ENCODE data around the gene ERICH3. TPM values are rescaled to one million over a fixed set of nuclear protein-coding genes. Genes with fewer than 3 reads are reported as not detected.

The ERICH3 gene
- polyA plus RNA-seq (2013, experiment 1 of 2): 0.03 TPM
- 0.01 TPM for polyA plus RNA-seq (2013, experiment 2 of 2)

- H3K4me3 ChIP-seq (ENCODE audit: low read length in 2 of 2): peak within 1 kb of the TSS in 1 of 2 donors; percentile 78
- no peak for DNase-seq (ENCODE audit: low spot score)
These were observed at the start of gene ERICH3 for GRCh38 chr1:74673351-74674111. Gene ERICH3, minus strand, starts transcription at chr1:74673792. Its CDS starts 273 bp downstream, at chr1:74673519.

GRCh38 chr1:74717626-74718025 is 44.0 kb upstream of the ERICH3 start:
- Histone ChIP-seq H3K4me2 (ENCODE audit: insufficient read depth, low read length, poor library complexity, severe bottlenecking) (no peak overlapping the region), H2BK120ac (ENCODE audit: low read depth, low read length) (no peak overlapping the region), H3K14ac (ENCODE audit: low read length) (no peak overlapping the region), H3K4me1 (ENCODE audit: control insufficient read depth in 2 of 2, insufficient read depth in 1 of 2, low read depth in 1 of 2, low read length in 2 of 2) (peaks cover 0 to 3% of the 10 kb centered on the region in 2 donors), H3K23ac (ENCODE audit: low read depth, low read length, poor library complexity) (no peak overlapping the region), H2AK5ac (ENCODE audit: low read depth, low read length) (no peak overlapping the region), H2BK5ac (ENCODE audit: low read length) (no peak overlapping the region), H3K9ac (ENCODE audit: low read depth, low read length, poor library complexity) (no peak overlapping the region), H4K8ac (ENCODE audit: low read depth, low read length) (no peak overlapping the region), H4K91ac (ENCODE audit: low read depth, low read length, poor library complexity) (no peak overlapping the region), H2BK15ac (ENCODE audit: low read length) (no peak overlapping the region), H2BK12ac (ENCODE audit: low read length) (no peak overlapping the region), H3K79me1 (ENCODE audit: low read depth, low read length) (no peaks in the 10 kb centered on the region), H3K27me3 (ENCODE audit: control insufficient read depth in 3 of 3, insufficient read depth in 3 of 3, low read depth in 1 of 3, low read length in 3 of 3) (no peaks in the 10 kb centered on the region), H3K36me3 (replicated peaks in 1 of 2; ENCODE audit: control insufficient read depth in 2 of 2, insufficient read depth in 2 of 2, low read length in 2 of 2) (peaks cover 4 to 24% of the 10 kb centered on the region in 2 donors), H3K4ac (ENCODE audit: low read length) (no peak overlapping the region), H2AFZ (ENCODE audit: low read length) (no peak overlapping the region), H3K4me3 (ENCODE audit: low read length in 2 of 2) (no peak overlapping the region), H3K9me3 (replicated peaks in 1 of 2; ENCODE audit: control insufficient read depth in 2 of 2, insufficient read depth in 1 of 2, low read depth in 1 of 2, low read length in 2 of 2) (no peaks in the 10 kb centered on the region), H3K18ac (ENCODE audit: low read length) (no peak overlapping the region), H3K27ac (replicated peaks; ENCODE audit: low read length) (no peak overlapping the region)
- no CpG with 5 or more reads among the region's 2 CpGs for WGBS, 2 donors (ENCODE audit: extremely low coverage in 2 of 2, insufficient read length in 2 of 2, insufficient replicate concordance in 1 of 2)
- DNase-seq (ENCODE audit: low spot score): no peak

More at GRCh38 chr1:74673351-74674111, at the start of gene ERICH3:
- Histone ChIP-seq H3K79me1 (ENCODE audit: low read depth, low read length) (no peaks in the 10 kb centered on the region), H3K4ac (ENCODE audit: low read length) (no peak within 1 kb of the TSS), H3K36me3 (replicated peaks in 1 of 2; ENCODE audit: control insufficient read depth in 2 of 2, insufficient read depth in 2 of 2, low read length in 2 of 2) (no peaks in the 10 kb centered on the region), H3K4me1 (ENCODE audit: control insufficient read depth in 2 of 2, insufficient read depth in 1 of 2, low read depth in 1 of 2, low read length in 2 of 2) (peaks cover 0 to 3% of the 10 kb centered on the region in 2 donors), H2BK5ac (ENCODE audit: low read length) (no peak within 1 kb of the TSS), H4K8ac (ENCODE audit: low read depth, low read length) (no peak within 1 kb of the TSS), H3K27ac (replicated peaks; ENCODE audit: low read length) (no peak within 1 kb of the TSS), H4K91ac (ENCODE audit: low read depth, low read length, poor library complexity) (no peak within 1 kb of the TSS), H2BK120ac (ENCODE audit: low read depth, low read length) (no peak within 1 kb of the TSS), H2AFZ (ENCODE audit: low read length) (peak within 1 kb of the TSS; percentile 80), H2BK12ac (ENCODE audit: low read length) (peak within 1 kb of the TSS; percentile 14), H3K14ac (ENCODE audit: low read length) (no peak within 1 kb of the TSS), H3K23ac (ENCODE audit: low read depth, low read length, poor library complexity) (no peak within 1 kb of the TSS), H3K4me2 (ENCODE audit: insufficient read depth, low read length, poor library complexity, severe bottlenecking) (peak within 1 kb of the TSS; percentile 66), H2AK5ac (ENCODE audit: low read depth, low read length) (no peak within 1 kb of the TSS), H3K9me3 (replicated peaks in 1 of 2; ENCODE audit: control insufficient read depth in 2 of 2, insufficient read depth in 1 of 2, low read depth in 1 of 2, low read length in 2 of 2) (no peaks in the 10 kb centered on the region), H2BK15ac (ENCODE audit: low read length) (peak within 1 kb of the TSS; percentile 26), H3K9ac (ENCODE audit: low read depth, low read length, poor library complexity) (peak within 1 kb of the TSS; percentile 27), H3K18ac (ENCODE audit: low read length) (peak within 1 kb of the TSS; percentile 84), H3K27me3 (ENCODE audit: control insufficient read depth in 3 of 3, insufficient read depth in 3 of 3, low read depth in 1 of 3, low read length in 3 of 3) (no peaks in the 10 kb centered on the region)
- WGBS, 2 donors (ENCODE audit: extremely low coverage in 2 of 2, insufficient read length in 2 of 2, insufficient replicate concordance in 1 of 2): no CpG with 5 or more reads among the region's 44 CpGs

GRCh38 chr1:74716822-74717221 is 43.2 kb upstream of the ERICH3 start:
- WGBS, 2 donors (ENCODE audit: extremely low coverage in 2 of 2, insufficient read length in 2 of 2, insufficient replicate concordance in 1 of 2): no CpG with 5 or more reads among the region's 1 CpG
- peaks cover 0 to 3% of the 10 kb centered on the region in 2 donors for H3K4me1 ChIP-seq (ENCODE audit: control insufficient read depth in 2 of 2, insufficient read depth in 1 of 2, low read depth in 1 of 2, low read length in 2 of 2)
- no peak overlapping the region for H3K9ac ChIP-seq (ENCODE audit: low read depth, low read length, poor library complexity)
- no peak overlapping the region for H2BK120ac ChIP-seq (ENCODE audit: low read depth, low read length)
- no peak overlapping the region for H2BK12ac ChIP-seq (ENCODE audit: low read length)
- H3K4ac ChIP-seq (ENCODE audit: low read length): no peak overlapping the region
- H3K14ac ChIP-seq (ENCODE audit: low read length): no peak overlapping the region
- H3K36me3 ChIP-seq (replicated peaks in 1 of 2; ENCODE audit: control insufficient read depth in 2 of 2, insufficient read depth in 2 of 2, low read length in 2 of 2): peaks cover 0 to 18% of the 10 kb centered on the region in 2 donors
- H4K91ac ChIP-seq (ENCODE audit: low read depth, low read length, poor library complexity): no peak overlapping the region
- no peaks in the 10 kb centered on the region for H3K27me3 ChIP-seq (ENCODE audit: control insufficient read depth in 3 of 3, insufficient read depth in 3 of 3, low read depth in 1 of 3, low read length in 3 of 3)
- H3K4me2 ChIP-seq (ENCODE audit: insufficient read depth, low read length, poor library complexity, severe bottlenecking): no peak overlapping the region
- DNase-seq (ENCODE audit: low spot score): no peak
- no peaks in the 10 kb centered on the region for H3K9me3 ChIP-seq (replicated peaks in 1 of 2; ENCODE audit: control insufficient read depth in 2 of 2, insufficient read depth in 1 of 2, low read depth in 1 of 2, low read length in 2 of 2)
- no peaks in the 10 kb centered on the region for H3K79me1 ChIP-seq (ENCODE audit: low read depth, low read length)
- no peak overlapping the region for H3K23ac ChIP-seq (ENCODE audit: low read depth, low read length, poor library complexity)
- no peak overlapping the region for H4K8ac ChIP-seq (ENCODE audit: low read depth, low read length)
- H3K27ac ChIP-seq (replicated peaks; ENCODE audit: low read length): no peak overlapping the region
- H2BK5ac ChIP-seq (ENCODE audit: low read length): no peak overlapping the region
- no peak overlapping the region for H3K4me3 ChIP-seq (ENCODE audit: low read length in 2 of 2)
- no peak overlapping the region for H2AK5ac ChIP-seq (ENCODE audit: low read depth, low read length)
- H2AFZ ChIP-seq (ENCODE audit: low read length): no peak overlapping the region
- H3K18ac ChIP-seq (ENCODE audit: low read length): no peak overlapping the region
- no peak overlapping the region for H2BK15ac ChIP-seq (ENCODE audit: low read length)

GRCh38 chr1:74715806-74716205 is 42.2 kb upstream of the ERICH3 start:
- Histone ChIP-seq H2BK15ac (ENCODE audit: low read length) (no peak overlapping the region), H2BK120ac (ENCODE audit: low read depth, low read length) (no peak overlapping the region), H2AK5ac (ENCODE audit: low read depth, low read length) (no peak overlapping the region), H3K4me3 (ENCODE audit: low read length in 2 of 2) (no peak overlapping the region), H3K4me1 (ENCODE audit: control insufficient read depth in 2 of 2, insufficient read depth in 1 of 2, low read depth in 1 of 2, low read length in 2 of 2) (peaks cover 0 to 3% of the 10 kb centered on the region in 2 donors), H3K27me3 (ENCODE audit: control insufficient read depth in 3 of 3, insufficient read depth in 3 of 3, low read depth in 1 of 3, low read length in 3 of 3) (no peaks in the 10 kb centered on the region), H3K9ac (ENCODE audit: low read depth, low read length, poor library complexity) (no peak overlapping the region), H3K36me3 (replicated peaks in 1 of 2; ENCODE audit: control insufficient read depth in 2 of 2, insufficient read depth in 2 of 2, low read length in 2 of 2) (peaks cover 0 to 10% of the 10 kb centered on the region in 2 donors), H3K18ac (ENCODE audit: low read length) (no peak overlapping the region), H3K79me1 (ENCODE audit: low read depth, low read length) (no peaks in the 10 kb centered on the region), H4K8ac (ENCODE audit: low read depth, low read length) (no peak overlapping the region), H3K23ac (ENCODE audit: low read depth, low read length, poor library complexity) (no peak overlapping the region), H4K91ac (ENCODE audit: low read depth, low read length, poor library complexity) (no peak overlapping the region), H2BK12ac (ENCODE audit: low read length) (no peak overlapping the region), H3K27ac (replicated peaks; ENCODE audit: low read length) (no peak overlapping the region), H2AFZ (ENCODE audit: low read length) (no peak overlapping the region), H3K14ac (ENCODE audit: low read length) (no peak overlapping the region), H3K4me2 (ENCODE audit: insufficient read depth, low read length, poor library complexity, severe bottlenecking) (no peak overlapping the region), H3K9me3 (replicated peaks in 1 of 2; ENCODE audit: control insufficient read depth in 2 of 2, insufficient read depth in 1 of 2, low read depth in 1 of 2, low read length in 2 of 2) (no peaks in the 10 kb centered on the region), H3K4ac (ENCODE audit: low read length) (no peak overlapping the region), H2BK5ac (ENCODE audit: low read length) (no peak overlapping the region)
- no peak for DNase-seq (ENCODE audit: low spot score)
- no CpG with 5 or more reads among the region's 6 CpGs for WGBS, 2 donors (ENCODE audit: extremely low coverage in 2 of 2, insufficient read length in 2 of 2, insufficient replicate concordance in 1 of 2)

All from neuronal stem cell (in vitro differentiated cells).